Natural killer cell (primary cell): Measurements from ENCODE around the gene METTL8. TPM values are rescaled to one million over a fixed set of nuclear protein-coding genes. Genes with fewer than 3 reads are reported as not detected.
"Not testable (repeated sequence)": the region's sequence is repeated elsewhere in the genome, so short reads cannot be mapped to it uniquely, and the experiment has no call there.

Source experiments
- ATAC-seq, 3 donors: fragments of 150-1000 bp in 2 of 3; fragments of 200-7000 bp in 1 of 3; cut with Tn5 transposase; 1 replicate in 1 of 3; 2 replicates in 2 of 3; pipeline ENCODE4 v1.10.0; 2021; ENCODE audit warnings: mild to moderate bottlenecking in 2 of 3, moderate library complexity in 2 of 3
- DNase-seq, 2 donors: peaks; one replicate each; pipeline versions ENCODE4 v3.0.0 to v3.0.0-alpha.2; 2013 to 2021; ENCODE audit warnings: mixed read lengths in 1 of 2
- H3K27ac ChIP-seq: one replicate; pipeline ENCODE4 v1.5.1; 2013; ENCODE audit warnings: mild to moderate bottlenecking, low read length
- H3K27me3 ChIP-seq: one replicate; pipeline ENCODE4 v1.6.1; 2013; ENCODE audit warnings: low read length; ENCODE audit not compliant: control insufficient read depth, insufficient read depth
- H3K36me3 ChIP-seq: one replicate; pipeline ENCODE4 v1.6.1; 2013; ENCODE audit warnings: low read length; ENCODE audit not compliant: control insufficient read depth, insufficient read depth
- H3K4me1 ChIP-seq: one replicate; pipeline ENCODE4 v1.6.1; 2013; ENCODE audit warnings: low read length; ENCODE audit not compliant: control insufficient read depth, insufficient read depth
- H3K4me3 ChIP-seq: one replicate; pipeline ENCODE4 v1.5.1; 2013; ENCODE audit warnings: low read length
- H3K9me3 ChIP-seq: one replicate; pipeline ENCODE4 v1.6.1; 2013; ENCODE audit warnings: low read length; ENCODE audit not compliant: control insufficient read depth, insufficient read depth
- H3K27ac Mint-ChIP-seq, 2 donors: one replicate each; pipeline ENCODE4 v1.8.0; 2022; ENCODE audit warnings: mild to moderate bottlenecking in 2 of 2, mixed read lengths in 2 of 2, moderate library complexity in 1 of 2
- H3K27me3 Mint-ChIP-seq, 2 donors: one replicate each; pipeline ENCODE4 v1.8.0; 2022; ENCODE audit warnings: low read depth in 2 of 2, mixed read lengths in 2 of 2
- H3K36me3 Mint-ChIP-seq: one replicate; pipeline ENCODE4 v1.8.0; 2022; ENCODE audit warnings: mixed read lengths
- H3K4me1 Mint-ChIP-seq, 2 donors: one replicate each; pipeline ENCODE4 v1.8.0; 2022; ENCODE audit warnings: mixed read lengths in 2 of 2
- H3K4me3 Mint-ChIP-seq: one replicate; pipeline ENCODE4 v1.8.0; 2022; ENCODE audit warnings: mild to moderate bottlenecking, moderate library complexity, mixed read lengths
- H3K9me3 Mint-ChIP-seq, 2 donors: one replicate each; pipeline ENCODE4 v1.8.0; 2022; ENCODE audit warnings: mixed read lengths in 2 of 2
- CTCF ChIP-seq: fragments of 200-600 bp; IDR thresholded peaks from one replicate; pipeline ENCODE4 v1.8.0; 2022; ENCODE audit warnings: antibody characterized with exemption
- WGBS: methylation state at CpG from one replicate; pipeline ENCODE4 v1.1.7; 2013; ENCODE audit warnings: missing lambda C conversion rate; ENCODE audit not compliant: insufficient coverage; 5-methylcytosine and 5-hydroxymethylcytosine counted together
- intact Hi-C: fragments of 100-400 bp; cut with micrococcal nuclease; formaldehyde crosslinking; loops from one replicate; pipeline ENCODE4 v1.14.2; 2022
- total RNA-seq, 4 donors: library from RNA; stranded (reverse); fragments of 120-200 nt in 1 of 4; gene quantifications; one replicate each; pipeline versions ENCODE4 v1.2.3 to v1.2.4, GENCODE V29; 2013 to 2022

METTL8 gene
- total RNA-seq, 3 donors from 2014 or later (not counting 1 experiment from before 2014, with no cell fraction given): 14.3 to 16.7 (median 15.2) TPM

- Mint-ChIP-seq H3K27me3 (no peaks in the 10 kb centered on the region), H3K27ac (no peak overlapping the region), H3K4me1 (peaks cover 5% of the 10 kb centered on the region in 2 donors), H3K9me3 (peaks cover 2 to 5% of the 10 kb centered on the region in 2 donors), H3K36me3 (peaks cover 22% of the 10 kb centered on the region), H3K4me3 (no peak overlapping the region)
- Histone ChIP-seq H3K36me3 (no peaks in the 10 kb centered on the region), H3K4me3 (no peak overlapping the region), H3K27me3 (no peaks in the 10 kb centered on the region), H3K4me1 (no peaks in the 10 kb centered on the region), H3K27ac (no peak overlapping the region), H3K9me3 (peaks cover 3% of the 10 kb centered on the region)
- ATAC-seq: no peak
- intact Hi-C loops: no loop called here
- TF ChIP-seq CTCF: no peak
- no peak for DNase-seq
- no CpG with 5 or more reads among the region's 2 CpGs for WGBS
Observed at GRCh38 chr2:171360905-171361304, 72.9 kb downstream of the METTL8 start.

GRCh38 chr2:171353746-171354145 lies 80.0 kb downstream of the METTL8 start:
- H3K4me3 ChIP-seq, H3K36me3 ChIP-seq, H3K4me1 ChIP-seq, H3K9me3 ChIP-seq, H3K27me3 ChIP-seq, H3K9me3 Mint-ChIP-seq, H3K27ac ChIP-seq, H3K4me3 Mint-ChIP-seq, H3K27ac Mint-ChIP-seq, H3K27me3 Mint-ChIP-seq, H3K4me1 Mint-ChIP-seq, intact Hi-C loops, ATAC-seq, DNase-seq: not testable (repeated sequence)
- WGBS: 100% methylated on average over 2 of the region's 3 CpGs
- peaks cover 11% of the 10 kb centered on the region for H3K36me3 Mint-ChIP-seq

GRCh38 chr2:171348056-171348455 lies 85.7 kb downstream of the METTL8 start:
- Histone ChIP-seq H3K4me3 (no peak overlapping the region), H3K27me3 (no peaks in the 10 kb centered on the region), H3K4me1 (no peaks in the 10 kb centered on the region), H3K27ac (no peak overlapping the region), H3K36me3 (no peaks in the 10 kb centered on the region), H3K9me3 (no peaks in the 10 kb centered on the region)
- Mint-ChIP-seq H3K36me3 (no peaks in the 10 kb centered on the region), H3K27me3 (no peaks in the 10 kb centered on the region), H3K4me1 (peaks cover 14 to 15% of the 10 kb centered on the region in 2 donors), H3K4me3 (no peak overlapping the region), H3K27ac (no peak overlapping the region), H3K9me3 (peaks cover 0 to 4% of the 10 kb centered on the region in 2 donors)
- 94% methylated on average over 1 of the region's 1 CpG for WGBS
- no peak for TF ChIP-seq CTCF
- ATAC-seq (no peak), DNase-seq (no peak)
- intact Hi-C loops: no loop called here

GRCh38 chr2:171347591-171348032 lies 86.2 kb downstream of the METTL8 start:
- Histone ChIP-seq H3K27ac (no peak overlapping the region), H3K4me3 (no peak overlapping the region), H3K27me3 (no peaks in the 10 kb centered on the region), H3K36me3 (no peaks in the 10 kb centered on the region), H3K9me3 (no peaks in the 10 kb centered on the region), H3K4me1 (no peaks in the 10 kb centered on the region)
- Mint-ChIP-seq H3K4me3 (no peak overlapping the region), H3K36me3 (no peaks in the 10 kb centered on the region), H3K27ac (no peak overlapping the region), H3K4me1 (peaks cover 14 to 15% of the 10 kb centered on the region in 2 donors), H3K27me3 (no peaks in the 10 kb centered on the region), H3K9me3 (peaks cover 0 to 3% of the 10 kb centered on the region in 2 donors)
- no peak for TF ChIP-seq CTCF
- WGBS: 100% methylated on average over 1 of the region's 3 CpGs
- DNase-seq (no peak), ATAC-seq (no peak)
- intact Hi-C loops: no loop called here
